ENCODE results near the gene TUBA1C. TPM values are rescaled to one million over a fixed set of nuclear protein-coding genes. Genes with fewer than 3 reads are reported as not detected.

The TUBA1C gene
- total and polyA plus RNA-seq, 9 of the 15 experiments (the other 6 are each of a cell fraction or from before 2014, with no cell fraction given): 755 to 3,012 (median 914) TPM

DNA sequence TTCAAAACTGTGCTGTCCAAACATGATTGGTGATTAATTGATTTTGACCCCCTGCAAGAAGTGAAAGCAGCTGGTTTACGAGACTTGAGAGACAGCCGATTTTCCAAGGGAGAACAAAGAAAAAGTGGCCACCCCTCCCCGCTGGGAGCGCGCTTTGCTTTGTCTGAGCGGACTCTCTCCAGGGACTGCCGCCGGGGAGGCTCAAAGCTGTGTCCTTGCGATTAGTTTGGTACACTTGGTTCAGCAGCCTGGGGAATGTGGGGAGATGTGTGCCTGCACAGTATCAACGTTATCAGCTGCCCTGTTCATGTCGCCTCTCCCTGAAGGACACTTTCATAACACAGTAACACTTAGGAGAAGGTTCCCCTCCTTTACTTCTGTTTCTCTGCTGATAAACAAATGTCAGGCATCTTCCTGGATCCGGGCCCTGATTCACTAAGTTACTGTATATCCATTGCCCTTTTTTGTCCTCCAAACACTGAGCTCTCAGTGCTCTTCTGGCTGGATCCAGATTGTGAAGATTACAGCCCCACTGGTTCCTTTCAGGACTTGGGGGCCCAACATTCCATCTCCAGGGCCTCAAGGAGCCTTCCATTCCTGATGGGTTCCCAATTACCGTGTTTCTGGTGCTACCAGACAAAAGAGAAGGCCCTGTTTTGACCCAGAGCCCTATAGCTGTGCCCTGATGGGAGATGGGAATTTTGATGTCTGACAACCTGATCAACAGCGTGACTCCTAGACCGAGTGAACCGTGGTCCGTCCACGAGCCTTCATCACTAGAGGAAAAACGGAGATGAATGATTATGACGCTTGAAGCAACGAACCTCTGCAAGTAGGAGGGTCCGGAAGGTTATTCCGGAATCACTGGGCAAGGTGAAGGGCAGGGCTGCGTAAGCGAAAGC lies 31.7 kb upstream of the TUBA1C start (continued):
- TF ChIP-seq ZNF133 (CRISPR knock-in tag; IDR thresholded peaks at IDR 0.05): no peak
- TF ChIP-seq, protein P1, sequence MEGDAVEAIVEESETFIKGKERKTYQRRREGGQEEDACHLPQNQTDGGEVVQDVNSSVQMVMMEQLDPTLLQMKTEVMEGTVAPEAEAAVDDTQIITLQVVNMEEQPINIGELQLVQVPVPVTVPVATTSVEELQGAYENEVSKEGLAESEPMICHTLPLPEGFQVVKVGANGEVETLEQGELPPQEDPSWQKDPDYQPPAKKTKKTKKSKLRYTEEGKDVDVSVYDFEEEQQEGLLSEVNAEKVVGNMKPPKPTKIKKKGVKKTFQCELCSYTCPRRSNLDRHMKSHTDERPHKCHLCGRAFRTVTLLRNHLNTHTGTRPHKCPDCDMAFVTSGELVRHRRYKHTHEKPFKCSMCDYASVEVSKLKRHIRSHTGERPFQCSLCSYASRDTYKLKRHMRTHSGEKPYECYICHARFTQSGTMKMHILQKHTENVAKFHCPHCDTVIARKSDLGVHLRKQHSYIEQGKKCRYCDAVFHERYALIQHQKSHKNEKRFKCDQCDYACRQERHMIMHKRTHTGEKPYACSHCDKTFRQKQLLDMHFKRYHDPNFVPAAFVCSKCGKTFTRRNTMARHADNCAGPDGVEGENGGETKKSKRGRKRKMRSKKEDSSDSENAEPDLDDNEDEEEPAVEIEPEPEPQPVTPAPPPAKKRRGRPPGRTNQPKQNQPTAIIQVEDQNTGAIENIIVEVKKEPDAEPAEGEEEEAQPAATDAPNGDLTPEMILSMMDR (IDR thresholded peaks at IDR 0.05 in 2 of 3, conservative IDR thresholded peaks at IDR 0.05 in 1 of 3; ENCODE audit: insufficient read depth in 2 of 3, low read depth in 1 of 3, low read length in 3 of 3): peak; percentile 45 to 62 (median 57)
- TF ChIP-seq, protein P2, sequence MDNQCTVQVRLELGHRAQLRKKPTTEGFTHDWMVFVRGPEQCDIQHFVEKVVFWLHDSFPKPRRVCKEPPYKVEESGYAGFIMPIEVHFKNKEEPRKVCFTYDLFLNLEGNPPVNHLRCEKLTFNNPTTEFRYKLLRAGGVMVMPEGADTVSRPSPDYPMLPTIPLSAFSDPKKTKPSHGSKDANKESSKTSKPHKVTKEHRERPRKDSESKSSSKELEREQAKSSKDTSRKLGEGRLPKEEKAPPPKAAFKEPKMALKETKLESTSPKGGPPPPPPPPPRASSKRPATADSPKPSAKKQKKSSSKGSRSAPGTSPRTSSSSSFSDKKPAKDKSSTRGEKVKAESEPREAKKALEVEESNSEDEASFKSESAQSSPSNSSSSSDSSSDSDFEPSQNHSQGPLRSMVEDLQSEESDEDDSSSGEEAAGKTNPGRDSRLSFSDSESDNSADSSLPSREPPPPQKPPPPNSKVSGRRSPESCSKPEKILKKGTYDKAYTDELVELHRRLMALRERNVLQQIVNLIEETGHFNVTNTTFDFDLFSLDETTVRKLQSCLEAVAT (IDR thresholded peaks at IDR 0.05): peak; percentile 34 to 54; a peak in 2 of 4 replicates
- TF ChIP-seq, protein P3, sequence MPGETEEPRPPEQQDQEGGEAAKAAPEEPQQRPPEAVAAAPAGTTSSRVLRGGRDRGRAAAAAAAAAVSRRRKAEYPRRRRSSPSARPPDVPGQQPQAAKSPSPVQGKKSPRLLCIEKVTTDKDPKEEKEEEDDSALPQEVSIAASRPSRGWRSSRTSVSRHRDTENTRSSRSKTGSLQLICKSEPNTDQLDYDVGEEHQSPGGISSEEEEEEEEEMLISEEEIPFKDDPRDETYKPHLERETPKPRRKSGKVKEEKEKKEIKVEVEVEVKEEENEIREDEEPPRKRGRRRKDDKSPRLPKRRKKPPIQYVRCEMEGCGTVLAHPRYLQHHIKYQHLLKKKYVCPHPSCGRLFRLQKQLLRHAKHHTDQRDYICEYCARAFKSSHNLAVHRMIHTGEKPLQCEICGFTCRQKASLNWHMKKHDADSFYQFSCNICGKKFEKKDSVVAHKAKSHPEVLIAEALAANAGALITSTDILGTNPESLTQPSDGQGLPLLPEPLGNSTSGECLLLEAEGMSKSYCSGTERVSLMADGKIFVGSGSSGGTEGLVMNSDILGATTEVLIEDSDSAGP (CRISPR knock-in tag; IDR thresholded peaks at IDR 0.05): no peak
- TF ChIP-seq, protein P4, sequence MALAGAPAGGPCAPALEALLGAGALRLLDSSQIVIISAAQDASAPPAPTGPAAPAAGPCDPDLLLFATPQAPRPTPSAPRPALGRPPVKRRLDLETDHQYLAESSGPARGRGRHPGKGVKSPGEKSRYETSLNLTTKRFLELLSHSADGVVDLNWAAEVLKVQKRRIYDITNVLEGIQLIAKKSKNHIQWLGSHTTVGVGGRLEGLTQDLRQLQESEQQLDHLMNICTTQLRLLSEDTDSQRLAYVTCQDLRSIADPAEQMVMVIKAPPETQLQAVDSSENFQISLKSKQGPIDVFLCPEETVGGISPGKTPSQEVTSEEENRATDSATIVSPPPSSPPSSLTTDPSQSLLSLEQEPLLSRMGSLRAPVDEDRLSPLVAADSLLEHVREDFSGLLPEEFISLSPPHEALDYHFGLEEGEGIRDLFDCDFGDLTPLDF (CRISPR knock-in tag; IDR thresholded peaks at IDR 0.05): peak; percentile 54; the same call in 1 of the 2 replicates
- TF ChIP-seq PCBP1 (IDR thresholded peaks at IDR 0.05; ENCODE audit: low read depth, low read length, poor library complexity, severe bottlenecking): no peak
- TF ChIP-seq NFYB (IDR thresholded peaks at IDR 0.05; ENCODE audit: extremely low read depth, insufficient read length): no peak
- TF ChIP-seq MTA2 (IDR thresholded peaks at IDR 0.05; ENCODE audit: low read depth): peak; percentile 91
- TF ChIP-seq, protein P5, sequence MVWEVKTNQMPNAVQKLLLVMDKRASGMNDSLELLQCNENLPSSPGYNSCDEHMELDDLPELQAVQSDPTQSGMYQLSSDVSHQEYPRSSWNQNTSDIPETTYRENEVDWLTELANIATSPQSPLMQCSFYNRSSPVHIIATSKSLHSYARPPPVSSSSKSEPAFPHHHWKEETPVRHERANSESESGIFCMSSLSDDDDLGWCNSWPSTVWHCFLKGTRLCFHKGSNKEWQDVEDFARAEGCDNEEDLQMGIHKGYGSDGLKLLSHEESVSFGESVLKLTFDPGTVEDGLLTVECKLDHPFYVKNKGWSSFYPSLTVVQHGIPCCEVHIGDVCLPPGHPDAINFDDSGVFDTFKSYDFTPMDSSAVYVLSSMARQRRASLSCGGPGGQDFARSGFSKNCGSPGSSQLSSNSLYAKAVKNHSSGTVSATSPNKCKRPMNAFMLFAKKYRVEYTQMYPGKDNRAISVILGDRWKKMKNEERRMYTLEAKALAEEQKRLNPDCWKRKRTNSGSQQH (CRISPR knock-in tag; IDR thresholded peaks at IDR 0.05): no peak
- TF ChIP-seq, protein P6, sequence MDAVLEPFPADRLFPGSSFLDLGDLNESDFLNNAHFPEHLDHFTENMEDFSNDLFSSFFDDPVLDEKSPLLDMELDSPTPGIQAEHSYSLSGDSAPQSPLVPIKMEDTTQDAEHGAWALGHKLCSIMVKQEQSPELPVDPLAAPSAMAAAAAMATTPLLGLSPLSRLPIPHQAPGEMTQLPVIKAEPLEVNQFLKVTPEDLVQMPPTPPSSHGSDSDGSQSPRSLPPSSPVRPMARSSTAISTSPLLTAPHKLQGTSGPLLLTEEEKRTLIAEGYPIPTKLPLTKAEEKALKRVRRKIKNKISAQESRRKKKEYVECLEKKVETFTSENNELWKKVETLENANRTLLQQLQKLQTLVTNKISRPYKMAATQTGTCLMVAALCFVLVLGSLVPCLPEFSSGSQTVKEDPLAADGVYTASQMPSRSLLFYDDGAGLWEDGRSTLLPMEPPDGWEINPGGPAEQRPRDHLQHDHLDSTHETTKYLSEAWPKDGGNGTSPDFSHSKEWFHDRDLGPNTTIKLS (IDR thresholded peaks at IDR 0.05; ENCODE audit: borderline replicate concordance, low read depth): 0 out of 2 replicates have a peak, but pooled peaks have one; percentile 30
- TF ChIP-seq HDAC3 (IDR thresholded peaks at IDR 0.05; ENCODE audit: borderline replicate concordance, partially characterized antibody): peak; percentile 95
- TF ChIP-seq EHMT2 (IDR thresholded peaks at IDR 0.05): no peak

All from K562 (cell line).